GM21528 (cell line): ENCODE measurements around the gene FTSJ3.
A peak's percentile ranks its signal among the peaks of the same experiment; 100 is the strongest.
"Not testable (repeated sequence)": the region's sequence is repeated elsewhere in the genome, so short reads cannot be mapped to it uniquely, and the experiment has no call there.

Experiments
- ATAC-seq: cut with Tn5 transposase; IDR thresholded peaks from one replicate; pipeline ENCODE4 v1.9.1; 2021; ENCODE audit warnings: mild to moderate bottlenecking, moderate library complexity; ENCODE audit not compliant: unreplicated experiment, low FRiP score

Gene FTSJ3

DNA sequence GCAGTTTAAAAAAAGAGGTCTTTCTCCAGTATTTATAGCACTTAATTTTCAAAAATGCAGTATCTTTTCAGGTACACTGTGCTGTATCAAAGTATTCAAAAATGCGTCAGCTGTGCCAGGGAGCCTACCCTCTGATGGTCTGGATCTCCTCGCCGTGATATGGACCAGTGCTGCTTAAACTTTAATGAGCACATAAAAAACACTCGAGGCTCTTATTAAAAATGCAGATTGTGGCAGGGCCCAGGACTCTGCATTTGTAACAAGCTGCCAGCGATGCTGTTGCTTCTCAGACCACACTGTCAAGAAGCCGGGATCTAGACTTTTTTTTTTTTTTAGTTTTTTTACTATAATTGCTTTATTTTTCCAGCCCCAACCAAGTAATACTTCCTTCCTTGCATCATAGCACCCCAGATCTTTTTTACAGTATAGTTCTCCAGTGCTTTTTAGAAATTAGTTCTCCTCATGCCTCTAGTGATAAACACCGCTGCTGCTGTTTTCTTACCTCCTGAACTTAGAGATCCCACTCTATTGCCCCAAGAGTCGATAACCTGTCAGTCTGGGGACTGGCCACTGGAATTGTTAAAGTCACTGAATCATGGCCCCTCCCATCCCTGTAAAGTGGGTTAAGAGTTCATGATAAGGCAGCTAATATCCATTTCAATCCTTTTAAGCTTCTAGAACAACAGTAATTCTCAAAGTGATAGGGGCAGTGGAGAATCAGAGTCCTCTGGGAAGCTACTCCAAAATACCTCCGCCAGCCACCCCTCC lies 16.6 kb upstream of the FTSJ3 start:
- no peak for ATAC-seq

DNA sequence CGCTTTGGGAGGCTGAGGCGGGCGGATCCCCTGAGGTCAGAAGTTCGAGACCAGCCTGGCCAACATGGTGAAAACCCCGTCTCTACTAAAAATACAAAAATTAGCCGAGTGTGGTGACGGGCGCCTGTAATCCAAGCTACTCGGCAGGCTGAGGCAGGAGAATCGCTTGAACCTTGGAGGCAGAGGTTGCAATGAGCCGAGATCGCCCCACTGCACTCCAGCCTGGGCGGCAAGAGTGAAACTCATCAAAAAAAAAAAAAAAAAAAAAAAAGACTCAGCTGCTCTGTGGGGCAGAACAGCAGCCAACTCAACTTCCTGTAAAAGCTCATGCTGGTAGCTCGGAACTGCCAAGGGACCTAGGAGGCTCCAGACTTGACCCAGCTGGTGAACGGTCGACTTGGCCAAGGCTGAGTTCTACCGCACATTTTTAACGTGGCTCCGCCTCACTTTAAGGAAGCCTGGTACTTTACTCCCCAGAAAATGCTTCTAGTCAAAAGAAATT lies 16.0 kb upstream of the FTSJ3 start:
- ATAC-seq: not testable (repeated sequence)

DNA sequence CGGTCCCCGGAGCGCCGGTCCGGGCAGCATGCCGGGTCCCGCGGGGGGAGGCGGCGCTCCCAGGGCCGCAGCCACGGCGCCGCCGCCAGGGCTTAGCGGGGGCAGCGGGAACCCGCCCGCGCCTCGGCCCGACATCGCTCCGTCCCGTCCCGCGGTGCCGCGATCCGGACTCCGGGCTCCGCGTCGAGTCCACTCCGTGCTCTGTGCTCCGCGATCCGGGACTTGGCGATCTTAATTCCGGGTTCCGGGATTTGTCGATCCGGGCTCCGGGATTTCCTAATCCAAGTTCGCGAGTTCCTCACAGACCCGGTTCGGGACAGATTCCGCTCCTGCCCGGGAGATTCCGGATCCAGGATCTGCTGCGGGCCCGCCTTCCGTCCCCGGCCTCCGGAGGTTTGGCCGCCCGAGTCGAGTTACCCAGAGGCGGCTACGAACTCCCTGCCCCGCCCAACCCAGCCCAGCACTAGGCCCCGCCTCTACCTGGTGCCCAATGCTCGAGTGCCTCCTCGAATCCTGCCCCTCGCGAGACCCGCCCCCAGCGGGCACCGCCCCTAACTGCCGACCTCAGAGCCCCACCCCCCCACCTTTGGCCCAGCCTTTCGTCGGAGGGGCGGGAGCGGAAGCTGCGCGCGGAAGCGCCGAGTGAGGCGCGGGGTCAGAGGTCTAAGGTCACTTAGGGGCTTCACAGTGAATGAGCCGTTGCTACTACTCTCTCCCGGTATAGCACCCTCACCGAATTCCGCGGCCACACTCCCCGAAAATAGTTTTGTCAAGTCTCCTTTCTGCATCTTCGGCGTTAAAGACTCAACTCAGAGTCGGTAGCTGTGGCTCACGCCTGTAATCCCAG lies 15.3 kb upstream of the FTSJ3 start, which contains the start of gene SMARCD2:
Gene SMARCD2 (minus strand): TSS at position 146 of the 847 bp plus-strand sequence. CDS start 11 bp downstream, at position 135.
- ATAC-seq: peak; percentile 73

DNA sequence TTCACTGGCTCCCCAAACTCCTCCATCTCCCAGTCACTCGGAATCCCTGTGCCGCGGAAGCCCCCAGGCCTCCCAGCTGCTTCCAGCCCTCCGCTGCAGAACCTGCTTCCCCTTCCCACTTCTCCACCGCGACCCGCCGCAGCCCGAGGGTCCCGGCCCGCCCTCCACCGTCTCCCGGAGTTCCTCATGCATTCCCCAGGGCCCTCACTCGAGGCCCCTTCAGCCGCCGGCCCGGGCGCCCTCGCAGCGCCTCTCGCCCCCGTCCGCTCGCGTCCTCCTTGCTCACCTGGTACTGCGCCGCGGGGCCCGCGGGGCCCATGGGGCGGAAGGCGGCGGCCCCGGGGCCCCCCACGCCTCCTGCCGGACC lies 14.7 kb upstream of the FTSJ3 start:
- no peak for ATAC-seq

DNA sequence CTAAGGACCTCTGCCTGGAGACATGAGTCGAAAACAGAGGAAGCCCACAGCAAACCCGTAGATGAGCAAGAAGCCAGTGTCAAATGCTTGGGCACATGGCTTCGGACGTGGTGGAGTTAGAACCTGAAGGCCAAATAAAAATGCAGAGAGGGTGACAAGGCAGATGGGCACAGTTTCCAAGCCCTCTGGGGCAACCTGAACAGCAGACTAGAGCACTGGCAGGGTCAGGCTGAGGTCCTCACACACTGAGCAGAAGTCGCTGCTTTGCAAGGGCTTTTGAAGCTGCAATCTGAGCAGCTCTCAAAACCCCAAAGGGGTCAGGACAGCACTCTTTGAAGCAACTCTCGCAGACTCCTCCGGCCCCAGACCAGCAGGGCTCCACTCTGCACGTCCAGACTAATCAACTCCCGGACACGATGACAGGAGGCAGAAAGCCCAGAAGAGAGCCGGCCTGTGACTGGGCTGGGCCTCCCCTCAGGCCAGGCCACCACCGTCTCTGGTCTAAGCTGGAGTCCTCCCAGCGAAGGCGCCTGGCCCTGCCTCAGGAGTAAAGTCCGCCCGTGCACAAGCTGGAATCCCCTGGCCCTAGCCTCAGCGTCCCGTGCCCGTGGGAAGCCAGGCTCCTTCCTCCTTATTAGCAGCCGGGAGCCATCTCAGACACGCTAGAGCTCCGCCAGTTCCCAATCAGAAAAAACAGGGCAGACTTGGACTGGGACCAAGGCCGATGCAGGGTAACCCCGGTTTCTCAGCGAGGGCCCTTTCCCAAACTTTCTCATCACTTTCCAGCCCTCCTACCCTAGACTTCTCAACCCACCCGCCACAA lies 14.1 kb upstream of the FTSJ3 start:
- ATAC-seq: no peak

DNA sequence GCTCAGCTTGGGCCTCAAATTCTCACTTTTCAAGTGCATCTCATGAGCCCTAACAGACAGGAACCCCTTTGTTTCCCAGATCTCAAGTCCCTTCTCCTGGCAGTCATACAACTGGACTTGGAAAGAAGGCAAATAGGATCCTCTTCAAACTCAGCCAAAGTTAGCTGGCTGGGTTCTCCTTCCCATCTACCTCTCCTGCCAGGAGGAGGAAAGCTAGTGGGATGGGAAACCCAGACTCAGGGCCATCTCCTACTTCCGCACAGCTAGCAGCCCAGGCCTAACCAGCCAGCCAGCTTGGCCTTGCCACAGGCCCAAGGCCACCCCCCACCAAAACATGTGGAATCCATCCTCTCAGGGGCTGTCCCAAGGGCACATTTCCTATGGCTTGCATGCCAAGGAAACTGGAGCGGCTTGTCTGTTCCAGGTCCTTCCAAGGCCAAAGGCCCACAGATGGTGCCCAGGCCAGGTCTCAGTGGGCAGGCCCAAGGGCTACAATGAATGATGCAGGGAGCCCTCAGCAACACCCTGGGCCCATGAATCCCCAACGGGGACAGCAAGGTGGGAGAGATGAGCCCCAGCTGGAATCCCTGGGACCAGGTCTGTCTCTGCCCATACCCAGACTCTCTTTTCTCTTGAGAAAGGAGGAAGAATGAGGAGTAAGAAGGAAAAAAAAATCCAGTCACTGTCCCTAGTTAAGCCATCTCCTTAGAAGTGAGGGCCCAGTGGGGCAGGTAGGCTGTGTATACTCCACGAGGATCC lies 13.3 kb upstream of the FTSJ3 start:
- ATAC-seq: no peak

DNA sequence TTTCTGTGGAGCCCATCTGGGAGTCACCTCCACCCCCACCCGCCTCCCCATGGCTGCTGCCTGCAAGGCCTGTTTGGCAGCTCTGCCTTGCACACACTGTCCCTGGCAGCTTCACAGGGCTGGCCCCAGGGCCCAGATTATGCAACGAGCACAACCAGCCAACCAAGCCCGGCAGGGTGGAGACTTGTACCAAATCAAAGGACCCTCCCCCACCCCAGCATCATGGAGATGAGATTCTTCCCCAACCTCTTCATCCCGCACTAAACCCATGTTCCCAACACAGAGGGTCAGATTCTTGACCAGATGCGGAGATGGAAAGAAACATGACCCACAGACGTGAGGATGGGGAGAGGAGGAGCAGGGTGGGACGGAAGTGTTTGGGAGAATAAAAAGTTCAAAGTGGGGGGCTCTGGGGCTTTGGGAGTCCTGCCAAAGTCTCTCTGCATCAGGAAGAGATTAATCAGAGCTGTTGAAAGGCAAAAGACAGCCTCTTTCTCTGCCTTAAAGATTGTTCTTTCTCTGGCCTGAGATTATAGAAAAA lies 11.2 kb upstream of the FTSJ3 start:
- no peak for ATAC-seq

DNA sequence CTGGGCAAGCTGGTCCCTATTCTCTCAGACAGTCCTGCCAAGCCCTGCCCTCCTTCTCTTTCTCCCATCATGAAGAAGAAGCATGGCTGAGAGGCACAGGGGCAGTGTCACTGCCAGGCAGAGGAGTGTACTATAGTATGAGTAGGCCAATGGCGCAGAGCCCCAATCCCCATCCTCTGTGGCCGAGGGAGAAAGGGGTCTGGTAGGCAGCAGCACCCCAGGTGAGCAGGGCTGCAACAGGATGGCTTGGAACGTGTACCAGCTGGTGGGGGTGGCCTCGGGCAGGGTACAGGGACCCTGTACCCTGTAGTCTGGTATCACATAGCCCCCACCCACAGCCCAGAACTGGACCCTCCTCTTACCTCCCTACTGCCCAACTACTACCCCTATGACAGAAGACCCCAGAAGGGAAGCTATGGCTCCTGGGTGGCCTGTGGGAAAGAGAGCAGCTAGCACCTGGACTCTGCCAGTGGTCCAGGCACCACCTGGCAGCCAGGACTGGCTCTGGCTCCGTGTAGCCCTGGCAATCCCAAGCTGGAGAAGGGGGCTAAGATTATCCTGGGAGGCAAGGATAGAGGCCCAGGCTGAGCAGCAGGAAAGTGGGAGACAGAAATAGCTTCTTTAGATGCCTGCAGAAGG lies 10.6 kb upstream of the FTSJ3 start:
- no peak for ATAC-seq

DNA sequence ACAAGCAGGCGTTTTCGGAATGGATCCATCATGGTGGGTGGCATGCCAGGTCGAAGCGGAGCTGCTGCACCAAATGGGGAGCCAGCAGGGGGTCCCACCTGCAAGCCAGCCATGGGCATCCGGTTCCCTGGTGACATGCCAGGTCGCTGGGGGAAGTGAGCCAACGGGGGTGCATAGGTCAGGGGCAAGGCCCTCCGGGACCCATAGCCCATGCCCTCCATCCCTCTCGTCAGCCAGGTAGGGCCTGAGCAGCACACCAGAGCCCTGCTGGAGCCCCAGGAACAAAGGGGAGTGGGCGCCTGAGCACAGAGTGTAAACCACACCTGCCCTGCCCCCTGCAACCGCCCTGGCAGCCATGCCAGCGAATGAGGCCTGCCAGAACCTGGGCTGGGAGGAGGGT lies 10.0 kb upstream of the FTSJ3 start:
- no peak for ATAC-seq

GRCh38 chr17:63836811-63837210 lies 9.3 kb upstream of the FTSJ3 start:
- ATAC-seq: no peak

DNA sequence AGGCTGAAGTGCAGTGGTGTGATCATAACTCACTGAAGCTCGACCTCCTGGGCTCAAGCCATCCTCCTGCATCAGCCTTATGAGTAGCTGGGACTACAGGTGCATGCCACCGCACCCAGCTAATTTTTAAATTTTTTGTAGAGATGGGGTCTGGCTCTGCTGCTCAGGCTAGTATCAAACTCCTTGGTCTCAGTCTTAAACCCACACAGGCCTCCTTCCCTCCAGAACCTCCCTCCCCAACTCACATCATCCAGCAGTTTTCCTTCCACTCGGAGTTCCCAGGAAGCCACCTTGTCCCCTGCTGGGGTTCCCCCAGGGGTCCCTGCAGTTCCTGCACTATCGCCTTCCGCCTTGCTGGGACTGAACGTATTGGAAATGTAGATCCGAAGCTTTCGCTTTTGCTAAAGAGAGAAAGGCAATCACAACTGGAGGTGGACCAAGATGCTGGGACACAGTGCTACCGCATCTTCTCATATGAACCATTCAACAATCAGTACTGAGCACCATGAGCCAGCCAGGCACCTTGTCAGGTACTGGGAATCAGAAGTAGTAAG lies 7.8 kb upstream of the FTSJ3 start:
- ATAC-seq: no peak

GRCh38 chr17:63834431-63835166 lies 7.1 kb upstream of the FTSJ3 start:
- ATAC-seq: peak; percentile 55

DNA sequence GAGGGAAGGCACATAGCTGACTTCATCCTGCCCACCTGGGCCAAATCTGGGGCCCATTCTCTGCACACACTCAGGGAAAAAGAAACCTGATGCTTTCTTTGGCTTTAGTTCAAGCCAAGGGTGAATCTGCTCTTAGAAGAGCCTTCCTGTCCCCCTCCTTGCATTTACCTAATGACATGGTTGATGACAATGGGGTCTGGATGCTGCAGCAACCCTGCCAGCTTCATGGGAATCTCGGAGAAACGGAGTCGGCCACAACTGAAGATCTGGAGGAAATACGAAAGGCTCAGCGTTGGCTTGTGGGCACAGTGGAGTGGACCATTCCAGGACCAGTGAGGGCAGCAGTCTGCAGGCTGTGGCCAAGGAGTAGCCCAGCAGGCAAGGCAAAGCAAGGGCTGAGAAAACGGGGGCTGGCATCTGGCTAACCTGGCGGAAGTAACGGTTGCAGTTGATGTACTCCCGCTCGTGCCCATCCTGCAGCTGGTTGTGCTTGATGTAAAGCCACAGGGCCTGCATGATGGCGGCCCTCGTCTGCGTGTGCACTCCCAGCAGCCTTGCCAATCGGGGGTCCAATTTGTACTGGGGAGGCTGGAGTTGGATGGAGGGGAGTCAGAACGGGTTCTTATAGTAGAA lies 6.4 kb upstream of the FTSJ3 start:
- no peak for ATAC-seq

DNA sequence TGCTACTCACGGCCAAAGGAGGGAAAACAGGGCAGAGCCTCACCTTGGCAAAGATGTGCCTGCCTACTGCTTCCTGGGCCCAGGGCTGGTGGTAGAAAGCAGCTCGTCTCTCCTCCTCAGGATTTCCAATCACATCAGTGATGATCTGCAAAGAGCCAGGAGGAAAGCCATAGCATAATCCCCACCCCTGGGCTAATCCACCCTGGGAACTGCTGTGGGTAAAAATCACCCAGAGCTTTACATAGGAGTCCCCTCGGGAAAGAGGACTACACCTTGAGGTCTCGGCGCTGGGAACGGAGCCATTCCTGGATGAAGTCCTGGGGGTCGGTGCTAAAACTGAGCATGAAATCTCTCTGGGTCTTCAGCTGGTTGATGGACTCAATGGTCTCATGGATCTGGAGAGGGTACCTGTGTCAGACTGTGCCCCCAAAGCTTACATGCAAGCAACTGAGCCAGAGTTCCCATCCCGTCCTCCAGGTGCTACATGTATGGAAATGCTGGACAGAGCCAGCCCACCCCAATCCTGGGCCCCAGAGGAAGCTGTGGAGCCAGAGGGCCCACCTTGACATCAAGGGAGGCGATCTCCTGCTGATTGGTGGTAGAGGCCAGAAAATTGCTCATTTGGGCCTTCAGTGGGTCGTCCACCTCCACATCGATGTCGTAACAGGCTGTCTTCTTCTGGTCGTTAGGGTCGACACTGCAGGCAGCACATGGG lies 5.7 kb upstream of the FTSJ3 start:
- ATAC-seq: no peak

DNA sequence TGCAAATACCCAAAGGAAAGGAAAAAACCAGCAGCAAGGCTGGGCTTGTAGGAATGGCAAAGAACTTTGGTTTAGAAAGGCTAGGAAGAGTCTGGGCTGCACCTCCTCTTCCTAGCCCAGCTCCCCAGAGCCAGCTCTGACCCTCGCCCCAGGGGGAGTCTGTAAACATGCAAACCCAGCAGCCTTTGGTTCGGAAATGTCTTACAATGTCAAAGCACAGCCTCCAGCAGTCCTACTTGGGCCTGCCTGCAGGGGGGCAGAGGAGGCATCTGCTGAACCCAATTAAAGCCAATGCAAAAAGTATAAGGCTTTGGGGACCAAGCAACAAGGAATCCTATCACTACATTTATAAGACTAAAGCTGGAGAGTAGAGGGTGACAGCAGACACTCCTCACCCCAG lies 5.0 kb upstream of the FTSJ3 start:
- no peak for ATAC-seq

DNA sequence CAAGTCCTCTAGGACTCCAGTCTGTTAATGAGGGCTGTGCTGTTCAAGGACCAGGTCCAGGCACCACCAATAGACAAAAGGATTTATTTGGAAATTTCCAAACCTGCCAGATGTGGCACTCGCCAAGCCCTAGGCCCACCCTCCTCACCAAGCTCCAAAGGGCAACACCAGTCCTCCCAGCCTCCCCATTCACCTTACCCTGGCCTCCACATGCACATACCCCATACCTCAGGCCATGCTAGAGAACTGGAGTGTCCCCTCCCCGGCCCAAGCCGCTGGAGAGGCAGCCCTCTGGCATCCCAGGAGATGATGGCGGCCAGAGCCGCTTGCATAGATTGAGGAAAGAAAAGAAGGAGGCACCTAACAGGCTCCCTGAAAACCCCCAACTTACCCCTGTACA lies 4.6 kb upstream of the FTSJ3 start:
- ATAC-seq: no peak

DNA sequence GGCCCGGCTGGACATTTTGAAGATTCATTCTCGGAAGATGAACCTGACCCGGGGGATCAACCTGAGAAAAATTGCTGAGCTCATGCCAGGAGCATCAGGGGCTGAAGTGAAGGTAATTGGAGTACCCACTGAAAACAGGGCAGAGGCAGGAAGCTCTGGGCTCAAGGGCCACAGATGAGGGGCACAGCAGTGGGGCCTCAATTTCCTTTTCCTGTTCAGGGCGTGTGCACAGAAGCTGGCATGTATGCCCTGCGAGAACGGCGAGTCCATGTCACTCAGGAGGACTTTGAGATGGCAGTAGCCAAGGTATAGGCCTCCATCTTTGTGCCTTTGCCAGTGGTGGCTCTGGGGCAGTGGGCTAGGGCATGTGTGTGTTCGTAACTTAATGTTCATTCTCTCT lies 4.0 kb upstream of the FTSJ3 start:
- no peak for ATAC-seq
